ENCODE results near the gene GPRC5A.

GPRC5A gene

GRCh38 chr12:12951504-12951903, 60.1 kb downstream of the GPRC5A start:
- DNase-seq, result no peak
- no peaks in the 10 kb centered on the region for H3K36me3 ChIP-seq (ENCODE audit: control insufficient read depth, insufficient read depth, low read length)
- no peak overlapping the region for H3K27ac ChIP-seq (ENCODE audit: low read depth, low read length)
- no peak overlapping the region for H2BK120ac ChIP-seq (ENCODE audit: low read depth, low read length)
- no peaks in the 10 kb centered on the region for H3K4me1 ChIP-seq (ENCODE audit: control insufficient read depth, low read depth, low read length)
- H3K4me2 ChIP-seq (ENCODE audit: low read length), result no peak overlapping the region
- no peak overlapping the region for H3K56ac ChIP-seq (ENCODE audit: low read length)
- H3K4me3 ChIP-seq (ENCODE audit: low read length), result no peak overlapping the region
- no peak overlapping the region for H3K9ac ChIP-seq (ENCODE audit: low read length)
- no peak overlapping the region for H2BK5ac ChIP-seq (ENCODE audit: low read length)
- no peak overlapping the region for H4K8ac ChIP-seq (ENCODE audit: low read depth, low read length)
- H3K23ac ChIP-seq (ENCODE audit: low read length), result no peak overlapping the region
- no peak overlapping the region for H3K18ac ChIP-seq (ENCODE audit: low read length)
- no CpG with 5 or more reads among the region's 1 CpG for WGBS (ENCODE audit: extremely low coverage, insufficient coverage, low lambda C conversion rate)
- H2BK15ac ChIP-seq (replicated peaks; ENCODE audit: low read depth), result no peak overlapping the region
- no peaks in the 10 kb centered on the region for H3K79me2 ChIP-seq (ENCODE audit: control insufficient read depth, insufficient read depth, low read length)
- H3K4ac ChIP-seq (ENCODE audit: low read depth, low read length), result no peak overlapping the region
- H2AK5ac ChIP-seq (ENCODE audit: low read length), result no peak overlapping the region
- H3K27me3 ChIP-seq (ENCODE audit: insufficient read depth, low read length, poor library complexity), result no peaks in the 10 kb centered on the region
- H4K5ac ChIP-seq (ENCODE audit: low read length), result no peak overlapping the region
- H3K79me1 ChIP-seq (ENCODE audit: low read length), result no peaks in the 10 kb centered on the region

DNA sequence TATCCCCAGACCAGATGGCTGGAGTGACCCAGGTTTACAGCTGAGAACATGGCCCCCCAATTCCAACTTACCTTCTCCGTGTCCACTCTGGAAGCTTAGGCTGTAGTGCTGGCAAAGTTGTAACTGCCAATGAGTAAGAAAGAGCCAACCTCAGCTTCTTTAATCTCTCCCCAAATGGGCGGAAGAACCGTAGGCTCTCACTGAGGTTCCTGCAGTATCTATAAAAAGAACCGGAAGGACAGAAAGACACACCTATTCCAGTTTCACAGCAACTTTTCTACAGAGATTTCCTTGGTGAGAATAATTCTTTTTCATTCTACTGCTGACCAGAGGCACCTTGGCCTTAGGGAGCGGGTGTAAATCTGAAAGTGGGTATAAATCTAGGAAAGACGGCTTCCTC, 60.7 kb downstream of the GPRC5A start, which contains the start of gene GPRC5D:
Gene GPRC5D (minus strand): TSS at position 135 of the 400 bp plus-strand sequence. CDS start 1,786 bp downstream, outside the sequence.
- WGBS (ENCODE audit: extremely low coverage, insufficient coverage, low lambda C conversion rate), result no CpG with 5 or more reads among the region's 6 CpGs
- no peaks in the 10 kb centered on the region for H3K4me1 ChIP-seq (ENCODE audit: control insufficient read depth, low read depth, low read length)
- H3K18ac ChIP-seq (ENCODE audit: low read length), result no peak within 1 kb of the TSS
- no peak within 1 kb of the TSS for H3K4me3 ChIP-seq (ENCODE audit: low read length)
- no peak within 1 kb of the TSS for H2AK5ac ChIP-seq (ENCODE audit: low read length)
- no peaks in the 10 kb centered on the region for H3K27me3 ChIP-seq (ENCODE audit: insufficient read depth, low read length, poor library complexity)
- no peak within 1 kb of the TSS for H4K5ac ChIP-seq (ENCODE audit: low read length)
- no peak within 1 kb of the TSS for H2BK5ac ChIP-seq (ENCODE audit: low read length)
- no peak within 1 kb of the TSS for H3K4ac ChIP-seq (ENCODE audit: low read depth, low read length)
- no peak within 1 kb of the TSS for H3K9ac ChIP-seq (ENCODE audit: low read length)
- H2BK120ac ChIP-seq (ENCODE audit: low read depth, low read length), result no peak within 1 kb of the TSS
- no peak within 1 kb of the TSS for H3K27ac ChIP-seq (ENCODE audit: low read depth, low read length)
- no peak within 1 kb of the TSS for H3K23ac ChIP-seq (ENCODE audit: low read length)
- H3K79me1 ChIP-seq (ENCODE audit: low read length), result no peaks in the 10 kb centered on the region
- H3K4me2 ChIP-seq (ENCODE audit: low read length), result no peak within 1 kb of the TSS
- no peaks in the 10 kb centered on the region for H3K36me3 ChIP-seq (ENCODE audit: control insufficient read depth, insufficient read depth, low read length)
- no peaks in the 10 kb centered on the region for H3K79me2 ChIP-seq (ENCODE audit: control insufficient read depth, insufficient read depth, low read length)
- H2BK15ac ChIP-seq (replicated peaks; ENCODE audit: low read depth), result no peak within 1 kb of the TSS
- H4K8ac ChIP-seq (ENCODE audit: low read depth, low read length), result no peak within 1 kb of the TSS
- no peak within 1 kb of the TSS for H3K56ac ChIP-seq (ENCODE audit: low read length)
- no peak for DNase-seq

GRCh38 chr12:12954356-12954755, 63.0 kb downstream of the GPRC5A start:
- no peak overlapping the region for H4K5ac ChIP-seq (ENCODE audit: low read length)
- no peak overlapping the region for H3K56ac ChIP-seq (ENCODE audit: low read length)
- H3K4me3 ChIP-seq (ENCODE audit: low read length), result no peak overlapping the region
- H3K4ac ChIP-seq (ENCODE audit: low read depth, low read length), result no peak overlapping the region
- no peak overlapping the region for H4K8ac ChIP-seq (ENCODE audit: low read depth, low read length)
- H3K79me2 ChIP-seq (ENCODE audit: control insufficient read depth, insufficient read depth, low read length), result no peaks in the 10 kb centered on the region
- no peak overlapping the region for H3K23ac ChIP-seq (ENCODE audit: low read length)
- no peak overlapping the region for H3K9ac ChIP-seq (ENCODE audit: low read length)
- no peaks in the 10 kb centered on the region for H3K4me1 ChIP-seq (ENCODE audit: control insufficient read depth, low read depth, low read length)
- no peaks in the 10 kb centered on the region for H3K79me1 ChIP-seq (ENCODE audit: low read length)
- H3K18ac ChIP-seq (ENCODE audit: low read length), result no peak overlapping the region
- no peaks in the 10 kb centered on the region for H3K27me3 ChIP-seq (ENCODE audit: insufficient read depth, low read length, poor library complexity)
- H2AK5ac ChIP-seq (ENCODE audit: low read length), result no peak overlapping the region
- no peaks in the 10 kb centered on the region for H3K36me3 ChIP-seq (ENCODE audit: control insufficient read depth, insufficient read depth, low read length)
- no peak overlapping the region for H2BK15ac ChIP-seq (replicated peaks; ENCODE audit: low read depth)
- no CpG with 5 or more reads among the region's 4 CpGs for WGBS (ENCODE audit: extremely low coverage, insufficient coverage, low lambda C conversion rate)
- H3K4me2 ChIP-seq (ENCODE audit: low read length), result no peak overlapping the region
- H2BK120ac ChIP-seq (ENCODE audit: low read depth, low read length), result no peak overlapping the region
- no peak overlapping the region for H2BK5ac ChIP-seq (ENCODE audit: low read length)
- H3K27ac ChIP-seq (ENCODE audit: low read depth, low read length), result no peak overlapping the region
- DNase-seq, result peak; percentile 14

- no peaks in the 10 kb centered on the region for H3K79me1 ChIP-seq (ENCODE audit: low read length)
- no peaks in the 10 kb centered on the region for H3K79me2 ChIP-seq (ENCODE audit: control insufficient read depth, insufficient read depth, low read length)
- H3K27me3 ChIP-seq (ENCODE audit: insufficient read depth, low read length, poor library complexity), result no peaks in the 10 kb centered on the region
- H2AK5ac ChIP-seq (ENCODE audit: low read length), result no peak overlapping the region
- no peak overlapping the region for H3K4me2 ChIP-seq (ENCODE audit: low read length)
- WGBS (ENCODE audit: extremely low coverage, insufficient coverage, low lambda C conversion rate), result no CpG with 5 or more reads among the region's 6 CpGs
- no peak overlapping the region for H3K18ac ChIP-seq (ENCODE audit: low read length)
- DNase-seq, result no peak
- H3K9ac ChIP-seq (ENCODE audit: low read length), result no peak overlapping the region
- H3K56ac ChIP-seq (ENCODE audit: low read length), result no peak overlapping the region
- H4K5ac ChIP-seq (ENCODE audit: low read length), result no peak overlapping the region
- no peaks in the 10 kb centered on the region for H3K36me3 ChIP-seq (ENCODE audit: control insufficient read depth, insufficient read depth, low read length)
- H3K4me3 ChIP-seq (ENCODE audit: low read length), result no peak overlapping the region
- no peak overlapping the region for H2BK120ac ChIP-seq (ENCODE audit: low read depth, low read length)
- H2BK5ac ChIP-seq (ENCODE audit: low read length), result no peak overlapping the region
- no peak overlapping the region for H4K8ac ChIP-seq (ENCODE audit: low read depth, low read length)
- no peak overlapping the region for H2BK15ac ChIP-seq (replicated peaks; ENCODE audit: low read depth)
- H3K4me1 ChIP-seq (ENCODE audit: control insufficient read depth, low read depth, low read length), result no peaks in the 10 kb centered on the region
- H3K4ac ChIP-seq (ENCODE audit: low read depth, low read length), result no peak overlapping the region
- no peak overlapping the region for H3K23ac ChIP-seq (ENCODE audit: low read length)
- H3K27ac ChIP-seq (ENCODE audit: low read depth, low read length), result no peak overlapping the region
These were observed 63.7 kb downstream of the GPRC5A start for GRCh38 chr12:12954878-12955625.

- no peaks in the 10 kb centered on the region for H3K79me2 ChIP-seq (ENCODE audit: control insufficient read depth, insufficient read depth, low read length)
- H3K18ac ChIP-seq (ENCODE audit: low read length), result no peak overlapping the region
- H2BK120ac ChIP-seq (ENCODE audit: low read depth, low read length), result no peak overlapping the region
- H2AK5ac ChIP-seq (ENCODE audit: low read length), result no peak overlapping the region
- no peak for DNase-seq
- H3K4ac ChIP-seq (ENCODE audit: low read depth, low read length), result no peak overlapping the region
- no peak overlapping the region for H3K4me3 ChIP-seq (ENCODE audit: low read length)
- no peaks in the 10 kb centered on the region for H3K27me3 ChIP-seq (ENCODE audit: insufficient read depth, low read length, poor library complexity)
- H3K4me1 ChIP-seq (ENCODE audit: control insufficient read depth, low read depth, low read length), result no peaks in the 10 kb centered on the region
- H3K56ac ChIP-seq (ENCODE audit: low read length), result no peak overlapping the region
- no peak overlapping the region for H3K9ac ChIP-seq (ENCODE audit: low read length)
- H4K5ac ChIP-seq (ENCODE audit: low read length), result no peak overlapping the region
- H4K8ac ChIP-seq (ENCODE audit: low read depth, low read length), result no peak overlapping the region
- no peak overlapping the region for H2BK5ac ChIP-seq (ENCODE audit: low read length)
- H3K27ac ChIP-seq (ENCODE audit: low read depth, low read length), result no peak overlapping the region
- no peak overlapping the region for H3K4me2 ChIP-seq (ENCODE audit: low read length)
- H3K79me1 ChIP-seq (ENCODE audit: low read length), result no peaks in the 10 kb centered on the region
- no peak overlapping the region for H2BK15ac ChIP-seq (replicated peaks; ENCODE audit: low read depth)
- no peak overlapping the region for H3K23ac ChIP-seq (ENCODE audit: low read length)
- no peaks in the 10 kb centered on the region for H3K36me3 ChIP-seq (ENCODE audit: control insufficient read depth, insufficient read depth, low read length)
- WGBS (ENCODE audit: extremely low coverage, insufficient coverage, low lambda C conversion rate), result no CpG with 5 or more reads among the region's 7 CpGs
These were observed 67.5 kb downstream of the GPRC5A start for GRCh38 chr12:12958886-12959285.

Measured in mesendoderm (in vitro differentiated cells).